ENCODE data around the gene DPYSL5.

The DPYSL5 gene

GRCh38 chr2:26982102-26982742, 134.3 kb downstream of the DPYSL5 start:
- in situ Hi-C loops (cut with HindIII; ENCODE audit: low sequenced_read_pairs) = loop anchor here (5.0 kb wide), 1 partner anchor 85 kb away; no protein-coding TSS in a partner anchor

- in situ Hi-C loops (cut with HindIII; ENCODE audit: low sequenced_read_pairs) = loop anchor here (5.0 kb wide), 1 partner anchor 84 kb away; no protein-coding TSS in a partner anchor
Observed at GRCh38 chr2:26983746-26984145, 135.8 kb downstream of the DPYSL5 start.

- in situ Hi-C loops (cut with HindIII; ENCODE audit: low sequenced_read_pairs) = no loop called here
Observed at GRCh38 chr2:26985807-26986206, 137.9 kb downstream of the DPYSL5 start.

GRCh38 chr2:26986576-26986975, 138.6 kb downstream of the DPYSL5 start:
- in situ Hi-C loops (cut with HindIII; ENCODE audit: low sequenced_read_pairs) = no loop called here

GRCh38 chr2:26988058-26988860, 140.3 kb downstream of the DPYSL5 start:
- in situ Hi-C loops (cut with HindIII; ENCODE audit: low sequenced_read_pairs) = no loop called here

- in situ Hi-C loops (cut with HindIII; ENCODE audit: low sequenced_read_pairs) = no loop called here
Observed at GRCh38 chr2:26989156-26989555, 141.2 kb downstream of the DPYSL5 start.

- in situ Hi-C loops (cut with HindIII; ENCODE audit: low sequenced_read_pairs) = no loop called here
Observed at GRCh38 chr2:26991717-26992116, 143.8 kb downstream of the DPYSL5 start.

GRCh38 chr2:26993768-26994167, 145.8 kb downstream of the DPYSL5 start:
- in situ Hi-C loops (cut with HindIII; ENCODE audit: low sequenced_read_pairs) = no loop called here

GRCh38 chr2:26994983-26995382, 147.1 kb downstream of the DPYSL5 start:
- in situ Hi-C loops (cut with HindIII; ENCODE audit: low sequenced_read_pairs) = no loop called here

GRCh38 chr2:26997394-26997793, 149.5 kb downstream of the DPYSL5 start:
- in situ Hi-C loops (cut with HindIII; ENCODE audit: low sequenced_read_pairs) = no loop called here

- in situ Hi-C loops (cut with HindIII; ENCODE audit: low sequenced_read_pairs) = no loop called here
Observed at GRCh38 chr2:26998323-26998722, 150.4 kb downstream of the DPYSL5 start.

Measured in endothelial cell of hepatic sinusoid (primary cell).